Loucy (cell line): ENCODE results near the gene PHYKPL.

Source experiments
- EZH2phosphoT487 ChIP-seq: fragments of 200-600 bp; IDR thresholded peaks from 2 replicates; pipeline ENCODE4 v1.6.1; 2018; ENCODE audit warnings: antibody characterized with exemption, mild to moderate bottlenecking, moderate library complexity, borderline replicate concordance
- TF ChIP-seq, protein P1 (sequence below): fragments of 200-600 bp; sonication (generic); conservative IDR thresholded peaks from 2 replicates; pipeline ENCODE4 v1.5.1; 2014; ENCODE audit warnings: mild to moderate bottlenecking, antibody characterized with exemption, low read length

DNA sequence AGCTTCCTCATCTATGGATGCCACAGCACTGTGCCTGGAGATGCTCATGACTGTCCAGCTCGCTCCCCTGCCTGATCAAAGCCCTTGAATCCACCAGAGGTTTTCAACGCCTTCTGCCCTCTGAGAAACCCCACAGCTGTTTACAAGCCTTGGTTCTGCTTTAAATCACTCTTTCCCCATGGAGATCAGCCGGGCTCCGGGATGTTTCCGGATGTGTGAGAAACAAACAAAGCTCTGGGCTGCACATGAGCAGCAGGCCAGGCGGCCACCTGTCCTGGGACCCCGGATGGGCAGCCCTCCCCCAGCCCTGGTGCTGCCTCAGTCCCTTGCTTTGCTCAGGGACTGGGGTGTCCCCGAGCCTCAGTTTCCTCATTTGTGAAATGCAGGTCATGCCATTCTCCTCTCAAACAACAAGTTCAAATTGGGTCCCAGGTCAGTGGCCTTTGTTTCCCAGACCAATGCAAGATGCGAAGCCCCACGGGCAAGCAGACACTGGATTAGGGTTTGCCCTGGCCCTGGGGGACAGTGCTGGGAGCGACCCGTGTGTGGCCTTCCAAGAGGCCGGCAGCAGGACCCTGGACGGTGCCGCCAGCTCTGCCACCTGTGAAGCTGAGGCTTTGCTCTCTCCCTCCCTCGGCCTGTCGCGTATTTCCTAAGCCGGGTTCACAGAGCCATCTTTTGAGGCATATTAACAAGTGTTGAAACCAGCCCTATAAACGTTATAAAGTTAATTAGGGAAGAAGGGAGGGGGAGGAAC is 42.4 kb upstream of the PHYKPL start:
- TF ChIP-seq, protein P1, sequence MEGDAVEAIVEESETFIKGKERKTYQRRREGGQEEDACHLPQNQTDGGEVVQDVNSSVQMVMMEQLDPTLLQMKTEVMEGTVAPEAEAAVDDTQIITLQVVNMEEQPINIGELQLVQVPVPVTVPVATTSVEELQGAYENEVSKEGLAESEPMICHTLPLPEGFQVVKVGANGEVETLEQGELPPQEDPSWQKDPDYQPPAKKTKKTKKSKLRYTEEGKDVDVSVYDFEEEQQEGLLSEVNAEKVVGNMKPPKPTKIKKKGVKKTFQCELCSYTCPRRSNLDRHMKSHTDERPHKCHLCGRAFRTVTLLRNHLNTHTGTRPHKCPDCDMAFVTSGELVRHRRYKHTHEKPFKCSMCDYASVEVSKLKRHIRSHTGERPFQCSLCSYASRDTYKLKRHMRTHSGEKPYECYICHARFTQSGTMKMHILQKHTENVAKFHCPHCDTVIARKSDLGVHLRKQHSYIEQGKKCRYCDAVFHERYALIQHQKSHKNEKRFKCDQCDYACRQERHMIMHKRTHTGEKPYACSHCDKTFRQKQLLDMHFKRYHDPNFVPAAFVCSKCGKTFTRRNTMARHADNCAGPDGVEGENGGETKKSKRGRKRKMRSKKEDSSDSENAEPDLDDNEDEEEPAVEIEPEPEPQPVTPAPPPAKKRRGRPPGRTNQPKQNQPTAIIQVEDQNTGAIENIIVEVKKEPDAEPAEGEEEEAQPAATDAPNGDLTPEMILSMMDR, result no peak
- TF ChIP-seq EZH2phosphoT487, result no peak
